ENCODE data around the gene FREY1. TPM values are rescaled to one million over a fixed set of nuclear protein-coding genes. Genes with fewer than 3 reads are reported as not detected.

Gene FREY1
- total and polyA plus RNA-seq, 2 donors (not counting 1 experiment from before 2014, with no cell fraction given) = 0.82 to 6.6 TPM

- H3K9ac ChIP-seq (ENCODE audit: low read length) = peak overlapping the region; percentile 97
- peaks cover 72% of the 10 kb centered on the region for H3K4me1 Mint-ChIP-seq
These were observed 12.0 kb upstream of the FREY1 start for GRCh38 chr11:45918962-45919675.

More at GRCh38 chr11:45918962-45919675, 12.0 kb upstream of the FREY1 start:
- Histone ChIP-seq H3K27ac (ENCODE audit: low read length in 2 of 2) (peak overlapping the region; percentile 88 to 95), H4K20me1 (ENCODE audit: control insufficient read depth, insufficient read depth, low read length, poor library complexity, severe bottlenecking) (peaks cover 40% of the 10 kb centered on the region), H3K36me3 (replicated peaks in 1 of 2; ENCODE audit: control extremely low read depth in 1 of 2, control insufficient read depth in 1 of 2, extremely low read depth in 1 of 2, insufficient read depth in 2 of 2, low read length in 1 of 2) (peaks cover 2 to 17% of the 10 kb centered on the region in 2 experiments), H3K27me3 (replicated peaks in 1 of 4; ENCODE audit: control extremely low read depth in 1 of 4, control insufficient read depth in 3 of 4, insufficient read depth in 4 of 4, low read length in 3 of 4) (no peaks in the 10 kb centered on the region), H3K4me3 (ENCODE audit: control extremely low read depth in 1 of 5, extremely low read depth in 1 of 5, insufficient read depth in 1 of 5, low read depth in 2 of 5, low read length in 4 of 5) (peak overlapping the region; percentile 86 to 99 (median 90)), H3K9me3 (ENCODE audit: control extremely low read depth in 1 of 3, control insufficient read depth in 2 of 3, insufficient read depth in 1 of 3, low read length in 2 of 3) (no peaks in the 10 kb centered on the region), H2AFZ (ENCODE audit: insufficient read depth, low read depth, low read length, poor library complexity, severe bottlenecking) (peak overlapping the region; percentile 80), H3K79me2 (ENCODE audit: control insufficient read depth, insufficient read depth, low read length) (peaks cover 60% of the 10 kb centered on the region), H3K4me2 (replicated peaks; ENCODE audit: low read depth, low read length, poor library complexity, severe bottlenecking) (peak overlapping the region; percentile 98), H3K4me1 (ENCODE audit: control insufficient read depth in 2 of 2, insufficient read depth in 2 of 2, low read length in 2 of 2) (peaks cover 45 to 67% of the 10 kb centered on the region in 2 donors)
- 62% methylated on average over 4 of the region's 7 CpGs for WGBS (ENCODE audit: insufficient coverage)
- H3K27ac Mint-ChIP-seq = peak overlapping the region; percentile 94
- ATAC-seq (ENCODE audit: low read depth) (no peak), DNase-seq (no peak)
- POLR2A ChIA-PET = interaction anchor here (9.1 kb wide), 1 partner anchor 15 kb away, joined by 162 read pairs; no protein-coding TSS in a partner anchor
- TF ChIP-seq EZH2 (IDR thresholded peaks at IDR 0.05; ENCODE audit: borderline replicate concordance, insufficient read depth, low read depth, low read length, poor library complexity, severe bottlenecking) (no peak), CTCF (IDR thresholded peaks at IDR 0.05) (no peak)
- no peaks in the 10 kb centered on the region for H3K9me3 Mint-ChIP-seq (ENCODE audit: insufficient read depth)
- peak overlapping the region; percentile 92 for H3K4me3 Mint-ChIP-seq
- CTCF ChIA-PET = interaction anchor here (0.9 to 9.6 kb wide), 6 partner anchors 8 to 147 kb away, joined by 3 to 98 read pairs (median 5); partner anchors contain the start of gene CRY2
- intact Hi-C loops (cut with micrococcal nuclease) = loop anchor here (1.0 to 10.0 kb wide), 10 partner anchors 11 to 1354 kb away; partner anchors contain the start of genes ATG13, CD82, CRY2 and DGKZ
- no peaks in the 10 kb centered on the region for H3K27me3 Mint-ChIP-seq

Measured in B cell (primary cell).